OCI-LY1 (cell line): Measurements from ENCODE around the gene DUSP22.

ENCODE experiments used
- H2AFZ ChIP-seq: fragments of 200-600 bp; sonication (generic), shearing (Covaris generic); 2 replicates; pipeline ENCODE4 v1.6.0; 2014; ENCODE audit warnings: antibody characterized with exemption, mild to moderate bottlenecking, low read length
- H3F3A ChIP-seq: fragments of 200-600 bp; sonication (generic), shearing (Covaris generic); 2 replicates; pipeline ENCODE4 v1.6.0; 2014; ENCODE audit warnings: mild to moderate bottlenecking, antibody characterized with exemption, low read length, moderate library complexity; ENCODE audit not compliant: insufficient read depth
- H3K27ac ChIP-seq: fragments of 200-600 bp; sonication (generic); 2 replicates; pipeline ENCODE4 v1.5.1; 2014; ENCODE audit warnings: low read length, mixed run types, mild to moderate bottlenecking, low read depth; ENCODE audit not compliant: poor library complexity, severe bottlenecking
- H3K27me3 ChIP-seq: fragments of 200-600 bp; sonication (generic); 2 replicates; pipeline ENCODE4 v1.6.0; 2014; ENCODE audit warnings: antibody characterized with exemption, mild to moderate bottlenecking, low read length, moderate library complexity; ENCODE audit not compliant: insufficient read depth
- H3K36me3 ChIP-seq: fragments of 200-600 bp; sonication (generic); 2 replicates; pipeline ENCODE4 v1.6.1; 2014; ENCODE audit warnings: mild to moderate bottlenecking, antibody characterized with exemption, low read length, moderate library complexity, mixed read lengths; ENCODE audit not compliant: insufficient read depth
- H3K4me1 ChIP-seq: fragments of 200-600 bp; sonication (generic); 2 replicates; pipeline ENCODE4 v1.5.1; 2014; ENCODE audit warnings: mild to moderate bottlenecking, low read length, moderate library complexity; ENCODE audit not compliant: insufficient read depth, severe bottlenecking
- H3K4me2 ChIP-seq: fragments of 200-600 bp; sonication (generic), shearing (Covaris generic); 2 replicates; pipeline ENCODE4 v1.6.1; 2014; ENCODE audit warnings: low read length
- H3K4me3 ChIP-seq: fragments of 200-600 bp; sonication (generic); 2 replicates; pipeline ENCODE4 v1.5.1; 2014; ENCODE audit warnings: low read length, low read depth, mild to moderate bottlenecking, mixed read lengths; ENCODE audit not compliant: poor library complexity, severe bottlenecking
- H3K79me2 ChIP-seq: fragments of 200-600 bp; shearing (Covaris generic); 2 replicates; pipeline ENCODE4 v1.6.1; 2016; ENCODE audit warnings: mixed run types, low read length, mixed read lengths; ENCODE audit not compliant: insufficient read depth
- H3K9ac ChIP-seq: fragments of 200-600 bp; sonication (generic), shearing (Covaris generic); 2 replicates; pipeline ENCODE4 v1.6.1; 2014; ENCODE audit warnings: mild to moderate bottlenecking, low read length, mixed read lengths
- H3K9me2 ChIP-seq: fragments of 200-600 bp; sonication (generic), shearing (Covaris generic); 2 replicates; pipeline ENCODE4 v1.6.1; 2014; ENCODE audit warnings: low read depth, mild to moderate bottlenecking, low read length, mixed read lengths
- H3K9me3 ChIP-seq: fragments of 200-600 bp; shearing (Covaris generic); 2 replicates; pipeline ENCODE4 v1.6.1; 2014; ENCODE audit warnings: low read length, mixed read lengths
- H4K20me1 ChIP-seq: fragments of 200-600 bp; sonication (generic), shearing (Covaris generic); 2 replicates; pipeline ENCODE4 v1.6.0; 2016; ENCODE audit warnings: mild to moderate bottlenecking, low read length; ENCODE audit not compliant: insufficient read depth
- CTCF ChIP-seq: fragments of 200-600 bp; sonication (generic), shearing (Covaris generic); IDR thresholded peaks from 2 replicates; pipeline ENCODE4 v1.5.1; 2017; ENCODE audit warnings: mild to moderate bottlenecking, antibody characterized with exemption, low read length, moderate library complexity, mixed read lengths
- EZH2 ChIP-seq: fragments of 200-600 bp; sonication (generic), shearing (Covaris generic); IDR thresholded peaks from 2 replicates; pipeline ENCODE4 v1.8.0; 2017; ENCODE audit warnings: borderline replicate concordance, mixed run types, mild to moderate bottlenecking, antibody characterized with exemption, low read length, moderate library complexity, mixed read lengths

DUSP22 gene

DNA sequence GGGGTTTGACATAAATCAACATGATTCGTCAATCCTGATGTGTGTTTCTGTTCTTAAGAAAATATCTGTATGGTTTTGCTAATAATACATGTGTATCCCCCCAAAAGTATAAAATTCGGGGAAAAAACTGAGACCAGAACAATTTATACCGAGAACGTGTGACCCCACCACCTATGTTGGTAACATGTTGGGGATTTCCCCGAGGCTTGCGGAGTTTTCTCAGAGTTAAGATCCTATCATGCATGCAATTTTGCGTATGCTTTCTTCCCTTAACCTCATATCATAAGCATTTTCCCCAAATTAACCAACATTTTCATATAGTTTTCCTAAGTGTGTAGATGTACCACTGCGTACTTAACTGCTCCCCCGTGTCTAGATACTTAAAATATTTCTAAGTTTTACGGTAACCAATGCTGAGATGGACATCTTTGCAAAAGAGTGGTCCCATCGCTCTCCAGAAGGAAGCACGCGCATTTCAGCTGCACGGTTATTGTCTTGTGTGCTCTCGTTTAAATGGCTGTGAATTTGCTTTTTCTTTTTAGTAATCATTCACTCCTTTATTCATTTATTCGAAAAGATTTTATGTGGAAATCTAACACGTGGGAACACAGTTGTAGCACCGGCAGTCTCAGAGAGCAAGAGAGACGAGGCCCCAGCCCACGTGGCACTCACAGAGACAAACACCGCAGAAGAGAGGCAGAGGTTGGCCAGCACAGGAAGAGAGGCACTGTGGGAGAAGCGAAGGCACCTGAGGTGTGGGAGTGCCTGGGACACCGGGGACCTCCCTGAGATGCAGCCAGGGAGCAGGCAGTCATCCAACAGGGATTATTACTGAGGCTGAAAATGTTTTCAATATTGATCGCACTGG lies 86.0 kb downstream of the DUSP22 start:
- H2AFZ ChIP-seq: no peak overlapping the region; the same call in 1 of the 2 replicates

DNA sequence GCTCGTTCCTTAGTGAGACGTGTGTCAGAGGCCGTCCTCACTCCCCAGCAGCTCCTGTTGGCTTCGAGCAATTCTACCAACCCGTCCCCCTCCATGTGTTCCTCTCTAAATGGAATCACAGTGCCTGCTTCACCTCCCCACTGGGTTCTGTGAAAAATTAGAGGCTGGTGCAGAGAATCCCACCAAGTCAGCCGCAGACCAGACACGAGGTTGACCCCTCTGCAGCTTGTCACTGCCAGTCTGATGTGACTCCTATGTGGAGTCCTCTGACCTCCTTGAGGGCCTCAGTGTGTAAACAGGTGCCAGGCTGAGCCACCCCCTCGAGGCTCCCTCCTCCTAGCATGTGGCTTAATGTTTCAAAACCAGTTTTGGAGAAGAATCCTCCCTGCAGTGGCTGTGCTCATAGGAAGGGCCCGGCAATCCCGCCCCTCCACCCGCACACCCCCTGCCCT lies 86.7 kb downstream of the DUSP22 start:
- H4K20me1 ChIP-seq: no peaks in the 10 kb centered on the region
- H3K4me2 ChIP-seq: peak overlapping the region; percentile 10; the same call in 1 of the 2 replicates
- no peaks in the 10 kb centered on the region for H3K79me2 ChIP-seq
- H2AFZ ChIP-seq: no peak overlapping the region
- TF ChIP-seq EZH2: no peak
- TF ChIP-seq CTCF: no peak
- H3K4me1 ChIP-seq: peaks cover 37% of the 10 kb centered on the region
- no peaks in the 10 kb centered on the region for H3F3A ChIP-seq
- H3K9ac ChIP-seq: peak overlapping the region; percentile 20; the same call in 1 of the 2 replicates
- no peaks in the 10 kb centered on the region for H3K36me3 ChIP-seq
- H3K9me2 ChIP-seq: no peaks in the 10 kb centered on the region
- no peak overlapping the region for H3K4me3 ChIP-seq
- peaks cover 7% of the 10 kb centered on the region; the same call in 1 of the 2 replicates for H3K27me3 ChIP-seq
- peak overlapping the region; percentile 80 for H3K27ac ChIP-seq
- H3K9me3 ChIP-seq: no peaks in the 10 kb centered on the region

More for the DNA sequence above, 86.0 kb downstream of the DUSP22 start:
- no peak overlapping the region for H3K4me3 ChIP-seq
- H3K9me2 ChIP-seq: no peaks in the 10 kb centered on the region
- TF ChIP-seq EZH2 (no peak), CTCF (no peak)
- H3K79me2 ChIP-seq: no peaks in the 10 kb centered on the region
- no peaks in the 10 kb centered on the region for H3K9me3 ChIP-seq
- H4K20me1 ChIP-seq: no peaks in the 10 kb centered on the region
- H3K36me3 ChIP-seq: no peaks in the 10 kb centered on the region
- no peaks in the 10 kb centered on the region for H3F3A ChIP-seq
- peak overlapping the region; percentile 20; the same call in 1 of the 2 replicates for H3K9ac ChIP-seq
- H3K4me1 ChIP-seq: peaks cover 38% of the 10 kb centered on the region
- H3K4me2 ChIP-seq: peak overlapping the region; percentile 10
- H3K27me3 ChIP-seq: peaks cover 7% of the 10 kb centered on the region; the same call in 1 of the 2 replicates
- H3K27ac ChIP-seq: peak overlapping the region; percentile 80

DNA sequence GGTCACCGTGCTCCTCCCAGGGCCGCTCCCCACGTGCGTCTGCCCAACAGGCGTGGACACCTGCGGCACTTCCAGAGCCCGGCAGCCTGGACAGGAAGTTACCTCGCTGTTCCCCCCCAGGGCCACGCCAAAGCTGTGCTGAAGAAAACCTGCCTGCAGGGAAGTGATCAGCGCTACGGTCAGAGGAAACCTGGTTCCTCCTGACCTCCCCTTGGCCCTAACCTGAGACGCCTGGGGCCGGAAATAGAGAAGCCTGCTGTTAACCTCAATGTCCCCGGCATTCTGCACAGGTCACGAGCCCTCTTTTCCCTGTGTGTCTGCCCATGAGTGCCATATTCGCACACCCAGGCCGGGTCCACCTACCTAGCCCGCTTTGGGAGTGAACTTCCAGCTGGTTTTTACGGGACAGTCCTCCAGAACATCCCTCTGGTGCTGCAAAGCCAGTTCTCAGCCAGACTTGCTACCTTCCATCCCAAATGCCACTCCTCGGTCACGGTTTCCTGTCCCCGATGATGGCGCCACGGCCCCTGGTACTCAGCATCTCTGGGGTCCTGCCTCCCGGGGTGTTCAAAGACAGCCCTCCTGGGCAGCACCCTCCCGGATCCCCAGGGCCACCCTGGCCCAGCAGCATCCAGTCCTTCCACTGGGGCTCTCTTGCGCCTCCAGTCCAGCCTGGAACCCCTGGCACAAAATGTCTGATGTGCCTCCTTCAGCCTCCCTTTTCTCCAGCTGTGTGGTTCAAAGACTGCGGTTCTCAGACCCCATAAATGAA lies 87.3 kb downstream of the DUSP22 start:
- no peaks in the 10 kb centered on the region for H3K9me3 ChIP-seq
- peak overlapping the region; percentile 80 for H3K27ac ChIP-seq
- peaks cover 7% of the 10 kb centered on the region; the same call in 1 of the 2 replicates for H3K27me3 ChIP-seq
- H3K9ac ChIP-seq: peak overlapping the region; percentile 20; the same call in 1 of the 2 replicates
- H3K4me1 ChIP-seq: peaks cover 37% of the 10 kb centered on the region
- H3K4me3 ChIP-seq: no peak overlapping the region
- H3K4me2 ChIP-seq: peak overlapping the region; percentile 10; the same call in 1 of the 2 replicates
- H3F3A ChIP-seq: no peaks in the 10 kb centered on the region
- TF ChIP-seq CTCF: no peak
- TF ChIP-seq EZH2: no peak
- H3K36me3 ChIP-seq: no peaks in the 10 kb centered on the region
- no peaks in the 10 kb centered on the region for H3K79me2 ChIP-seq
- no peaks in the 10 kb centered on the region for H3K9me2 ChIP-seq
- H2AFZ ChIP-seq: no peak overlapping the region
- H4K20me1 ChIP-seq: no peaks in the 10 kb centered on the region
